UCSD-AML1 (cell line): ENCODE results near the gene SLAIN2.
"Not testable (repeated sequence)": the region's sequence is repeated elsewhere in the genome, so short reads cannot be mapped to it uniquely, and the experiment has no call there.

Source experiments
- DNase-seq: peaks from one replicate; lab custom pipeline; 2025; ENCODE audit not compliant: unreplicated experiment; lab: John Stamatoyannopoulos, UW

Gene SLAIN2

DNA sequence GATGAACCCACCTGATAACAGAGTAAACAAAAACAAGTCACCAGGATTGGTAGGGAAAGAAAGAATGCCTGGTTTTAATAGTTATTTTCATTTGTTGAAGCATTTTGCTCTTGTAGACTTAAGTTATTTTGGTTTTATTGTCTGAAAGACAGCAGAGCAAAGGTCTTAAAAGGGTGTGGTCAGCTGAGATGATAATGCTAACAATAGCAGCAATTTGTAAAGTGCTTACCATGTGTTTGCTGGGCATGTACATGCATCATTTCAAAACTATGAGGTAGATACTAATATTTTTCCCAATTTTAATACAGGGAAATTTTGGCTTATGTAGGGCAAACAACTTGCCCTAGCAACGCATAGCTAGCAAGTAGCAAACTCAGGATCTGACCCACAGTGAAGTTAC, 95.0 kb downstream of the SLAIN2 start:
- DNase-seq: no peak

DNA sequence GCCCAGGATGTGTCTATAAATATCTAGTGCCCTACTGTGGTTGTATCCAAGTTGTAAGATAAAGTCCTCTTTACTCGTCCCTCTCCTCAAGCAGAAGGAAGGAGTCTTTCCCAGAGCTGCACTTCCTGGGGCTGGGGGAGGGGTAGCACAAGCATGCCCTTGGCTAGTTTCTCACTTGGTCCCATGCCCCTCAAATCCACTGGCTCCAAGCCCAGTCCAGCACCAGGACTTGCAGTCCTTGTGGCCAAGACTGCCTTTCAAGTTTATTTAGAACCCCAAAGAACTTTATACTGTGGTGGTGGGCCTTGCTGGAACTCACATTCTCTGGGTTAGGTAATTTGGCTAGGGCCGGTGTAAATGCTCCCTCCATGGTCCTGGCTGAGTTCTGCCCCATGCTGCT, 98.7 kb downstream of the SLAIN2 start:
- DNase-seq: no peak

DNA sequence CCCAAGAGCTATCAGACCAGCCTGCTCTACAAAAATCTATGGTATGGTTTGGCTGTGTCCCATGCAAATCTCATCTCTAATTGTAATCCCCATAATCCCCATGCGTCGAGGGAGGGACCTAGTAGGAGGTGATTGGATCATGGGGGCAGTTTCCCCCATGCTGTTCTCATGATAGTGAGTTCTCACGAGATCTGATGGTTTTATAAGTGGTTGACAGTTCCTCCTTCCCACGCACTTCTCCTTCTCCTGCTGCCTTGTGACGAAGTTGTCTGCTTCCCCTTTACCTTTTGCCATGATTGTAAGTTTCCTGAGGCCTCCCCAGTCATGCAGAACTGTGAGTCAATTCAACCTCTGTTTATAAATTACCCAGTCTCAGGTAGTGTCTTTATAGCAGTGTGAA, 99.6 kb downstream of the SLAIN2 start:
- not testable (repeated sequence) for DNase-seq

DNA sequence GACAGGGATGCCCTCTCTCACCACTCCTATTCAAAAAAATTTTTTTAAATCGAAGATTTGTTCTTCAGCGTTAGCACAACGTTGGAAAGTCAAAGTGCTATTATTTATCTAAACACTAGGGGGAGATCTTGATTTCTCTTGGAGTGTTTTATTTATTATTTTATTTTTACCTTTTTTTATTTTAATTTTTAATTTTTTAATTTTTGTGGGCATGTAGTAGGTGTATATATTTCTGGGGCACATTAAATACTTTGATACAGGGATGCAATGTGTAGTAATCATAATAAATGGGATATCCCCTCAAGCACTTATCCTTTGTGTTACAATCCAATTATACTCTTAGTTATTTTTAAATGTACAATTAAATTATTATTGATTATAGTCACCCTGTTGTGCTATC, 104.4 kb downstream of the SLAIN2 start:
- DNase-seq: no peak

GRCh38 chr4:48446642-48447041, 105.3 kb downstream of the SLAIN2 start:
- no peak for DNase-seq

GRCh38 chr4:48449151-48449550, 107.8 kb downstream of the SLAIN2 start:
- DNase-seq: no peak

DNA sequence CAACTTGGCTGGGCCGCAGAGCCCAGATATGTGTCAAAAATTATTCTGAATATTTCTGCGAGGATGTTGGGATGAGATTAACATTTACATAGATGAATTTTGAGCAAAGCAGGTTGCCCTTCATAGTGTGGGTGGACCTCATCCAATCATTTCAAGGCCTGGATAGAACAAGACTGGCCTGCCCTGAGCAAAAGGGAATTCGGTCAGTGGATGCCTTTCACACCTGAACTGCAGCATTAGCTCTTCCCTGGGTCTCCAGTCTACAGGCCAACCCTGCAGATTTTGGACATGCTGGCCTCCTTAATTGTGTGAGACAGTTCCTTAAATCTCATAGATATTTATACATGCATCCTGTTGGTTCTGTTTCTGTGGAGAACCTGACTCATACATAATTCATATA, 109.4 kb downstream of the SLAIN2 start:
- DNase-seq: no peak

DNA sequence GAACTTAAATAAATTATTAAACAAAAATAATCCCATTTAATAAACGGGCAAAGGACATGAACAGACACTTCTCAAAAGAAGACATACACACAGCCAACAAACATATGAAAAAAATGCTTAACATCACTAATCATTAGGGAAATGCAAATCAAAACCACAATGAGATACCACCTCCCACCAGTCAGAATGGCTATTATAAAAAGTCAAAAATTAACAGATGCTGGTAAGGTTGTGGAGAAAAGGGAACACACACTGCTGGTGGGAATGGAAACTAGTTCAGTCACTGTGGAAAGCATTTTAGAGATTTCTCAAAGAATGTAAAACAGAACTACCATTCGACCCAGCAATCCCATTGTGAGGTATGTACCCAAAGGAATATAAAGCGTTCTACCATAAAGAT, 110.3 kb downstream of the SLAIN2 start:
- DNase-seq: not testable (repeated sequence)

GRCh38 chr4:48454591-48454990, 113.3 kb downstream of the SLAIN2 start:
- DNase-seq: no peak

DNA sequence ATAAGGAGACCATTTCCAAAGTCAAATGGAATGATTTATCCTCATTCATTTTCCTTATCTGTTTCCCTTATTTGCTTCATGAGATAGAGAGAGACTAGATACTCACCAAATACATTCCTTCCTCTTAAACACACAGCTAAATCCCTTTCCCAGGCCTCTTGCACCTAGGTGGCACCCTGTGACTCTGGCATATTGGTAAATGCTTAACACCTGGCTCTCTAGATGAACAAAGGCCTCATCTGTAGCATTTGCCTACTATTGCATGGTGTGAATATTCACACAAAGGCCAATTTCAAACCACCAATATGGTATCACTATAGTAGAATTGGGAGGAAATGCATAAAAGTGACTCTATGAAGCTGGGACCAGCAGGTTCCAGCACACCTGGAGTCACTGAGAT, 119.7 kb downstream of the SLAIN2 start:
- no peak for DNase-seq

GRCh38 chr4:48462363-48462762, 121.0 kb downstream of the SLAIN2 start:
- DNase-seq: no peak

- DNase-seq: no peak
Measured at GRCh38 chr4:48467442-48467841, 126.1 kb downstream of the SLAIN2 start.

DNA sequence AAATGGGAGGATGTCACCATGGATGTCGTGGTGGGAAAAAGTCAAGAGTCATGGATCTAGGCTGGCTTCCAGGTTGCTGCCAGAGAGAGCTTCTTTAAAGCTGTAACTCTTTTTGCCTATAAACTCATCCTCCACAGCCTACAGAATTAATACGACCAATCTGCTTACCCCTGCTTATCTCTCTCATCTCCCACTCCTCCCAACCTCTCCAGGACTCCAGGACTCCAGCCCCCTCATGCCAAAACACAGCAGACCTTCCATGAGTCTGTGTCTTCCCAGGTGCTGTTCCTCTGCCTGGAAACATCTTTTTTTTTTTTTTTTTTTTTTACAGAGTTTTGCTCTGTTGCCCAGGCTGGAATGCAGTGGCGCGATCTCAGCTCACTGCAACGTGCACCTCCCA, 126.6 kb downstream of the SLAIN2 start:
- no peak for DNase-seq

DNA sequence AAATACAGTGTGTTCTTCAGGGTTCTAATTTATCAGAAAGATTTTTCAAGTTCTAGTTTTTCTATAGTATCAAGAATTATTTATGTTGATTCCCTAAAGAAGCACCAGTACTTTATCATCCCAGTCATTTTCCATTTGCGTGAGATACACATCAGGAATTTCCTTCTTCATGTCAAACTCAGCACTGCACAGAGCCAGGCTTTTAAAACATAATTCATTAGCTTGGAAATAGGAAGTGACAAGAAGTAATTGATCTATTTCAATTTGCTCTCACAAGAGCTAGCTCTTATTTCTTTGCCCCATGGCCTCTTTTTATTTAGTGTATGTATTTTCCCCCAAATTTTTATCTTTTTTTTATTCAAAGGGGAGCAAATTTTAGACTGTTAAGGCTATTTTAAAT, 128.8 kb downstream of the SLAIN2 start:
- no peak for DNase-seq

DNA sequence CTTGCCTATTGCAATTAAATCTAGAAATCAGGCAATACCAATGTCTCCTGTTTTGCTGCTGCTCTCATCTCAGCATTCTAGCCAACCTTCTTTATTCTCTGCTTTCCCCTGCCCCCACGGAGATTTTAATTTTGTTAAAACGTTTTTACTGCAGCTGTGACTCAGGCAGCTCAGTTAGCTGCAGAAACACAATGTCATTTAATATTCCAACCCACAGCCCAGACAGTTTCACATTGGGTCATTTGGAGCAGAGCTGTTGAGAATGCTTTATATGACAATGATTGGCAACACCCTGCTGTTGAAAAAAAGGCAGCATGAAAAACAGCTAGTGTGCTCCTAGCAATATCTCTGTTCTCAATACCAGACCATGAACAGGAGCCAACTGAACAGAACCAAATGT, 129.2 kb downstream of the SLAIN2 start:
- DNase-seq: no peak

- no peak for DNase-seq
Measured at GRCh38 chr4:48472794-48473193, 131.5 kb downstream of the SLAIN2 start.

DNA sequence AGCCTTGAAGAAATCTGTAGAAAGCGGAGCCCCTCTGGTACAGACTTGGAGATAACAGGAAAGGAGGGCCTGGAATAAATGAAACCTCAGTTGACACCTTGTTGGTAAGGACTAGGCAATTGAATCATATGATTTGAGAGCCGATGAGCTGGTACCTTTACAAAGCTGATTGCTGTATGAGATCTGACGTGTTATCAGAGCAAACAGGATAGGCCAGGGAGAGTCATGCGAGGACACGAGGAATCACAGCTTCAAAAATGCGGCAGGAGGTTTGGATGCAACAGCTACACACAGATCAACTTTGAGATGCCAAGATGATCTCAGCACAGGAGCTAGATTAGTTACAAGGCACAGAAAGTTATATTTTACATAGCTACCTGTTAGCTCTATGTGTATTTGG, 134.4 kb downstream of the SLAIN2 start:
- DNase-seq: no peak
